Activated T-cell treated with anti-CD3 and anti-CD28 coated beads for 24 hours (primary cell): ENCODE results near the gene GRIN2C.

ENCODE experiments used
- DNase-seq: peaks from one replicate; pipeline ENCODE4 v3.0.0-alpha.2; 2020; ENCODE audit warnings: low read depth

The GRIN2C gene

DNA sequence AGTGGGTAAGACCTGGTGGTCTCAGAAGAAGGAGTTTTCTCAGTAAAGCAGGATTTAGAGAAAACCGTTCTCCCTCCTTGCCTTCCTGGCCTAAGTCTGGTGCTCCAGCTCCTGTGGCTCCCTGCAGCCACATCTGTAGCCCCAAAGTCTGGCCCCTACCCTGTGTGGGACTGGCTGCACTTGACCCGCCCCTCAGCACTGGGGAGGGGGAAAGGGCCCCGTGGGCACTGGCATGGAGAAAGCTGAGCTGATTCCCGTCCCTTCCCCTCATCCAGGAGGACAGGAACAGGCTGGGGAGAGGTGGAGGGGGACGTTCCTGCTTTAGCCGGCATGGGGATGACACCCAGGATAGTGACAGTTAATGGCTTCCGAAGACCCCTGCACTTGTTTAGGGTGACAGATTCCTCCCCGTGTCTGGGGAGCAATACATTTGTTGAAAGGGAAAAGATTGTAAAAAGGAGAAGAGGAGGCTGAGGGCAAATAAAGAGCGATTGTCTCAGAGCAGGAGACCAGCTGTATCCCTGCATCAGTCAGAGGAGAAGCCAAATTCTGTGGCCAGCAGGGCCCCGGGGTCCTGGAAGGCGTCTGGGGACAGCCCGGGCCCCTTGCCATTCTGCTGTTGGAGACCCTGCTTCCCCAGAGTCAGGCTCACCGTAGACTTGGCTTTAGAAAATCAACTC is 37.9 kb downstream of the GRIN2C start:
- DNase-seq: no peak

DNA sequence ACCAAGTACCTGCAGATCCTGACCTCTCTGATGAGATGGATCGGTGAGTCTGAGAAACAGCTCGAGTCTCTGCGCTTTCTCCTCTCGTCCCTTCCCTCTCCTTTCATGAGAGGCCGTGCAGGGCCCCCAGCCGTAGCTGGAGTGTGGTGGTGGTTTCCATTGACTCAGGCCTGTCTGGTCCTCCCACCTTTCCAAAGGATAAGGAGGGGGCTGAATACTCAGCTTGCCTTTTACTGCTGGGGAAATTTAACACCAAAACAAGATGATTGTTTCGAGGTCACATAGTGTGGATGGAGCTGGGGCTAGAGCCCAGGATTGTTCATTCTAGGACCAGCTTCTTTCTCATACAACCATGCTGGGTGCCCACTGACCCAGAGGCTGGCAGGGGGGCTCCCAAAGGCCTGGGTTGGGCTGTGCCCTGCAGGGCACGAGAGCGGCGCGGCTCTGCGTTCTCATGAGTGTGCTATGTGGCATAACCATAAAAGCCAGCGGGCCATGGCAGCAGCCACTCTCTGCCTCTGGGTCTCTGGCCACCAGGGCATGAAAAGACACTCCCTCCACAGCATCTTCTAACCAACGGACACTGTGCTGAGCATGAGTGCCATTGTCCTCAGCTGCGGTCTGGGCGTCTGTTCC is 39.8 kb downstream of the GRIN2C start:
- DNase-seq: no peak

DNA sequence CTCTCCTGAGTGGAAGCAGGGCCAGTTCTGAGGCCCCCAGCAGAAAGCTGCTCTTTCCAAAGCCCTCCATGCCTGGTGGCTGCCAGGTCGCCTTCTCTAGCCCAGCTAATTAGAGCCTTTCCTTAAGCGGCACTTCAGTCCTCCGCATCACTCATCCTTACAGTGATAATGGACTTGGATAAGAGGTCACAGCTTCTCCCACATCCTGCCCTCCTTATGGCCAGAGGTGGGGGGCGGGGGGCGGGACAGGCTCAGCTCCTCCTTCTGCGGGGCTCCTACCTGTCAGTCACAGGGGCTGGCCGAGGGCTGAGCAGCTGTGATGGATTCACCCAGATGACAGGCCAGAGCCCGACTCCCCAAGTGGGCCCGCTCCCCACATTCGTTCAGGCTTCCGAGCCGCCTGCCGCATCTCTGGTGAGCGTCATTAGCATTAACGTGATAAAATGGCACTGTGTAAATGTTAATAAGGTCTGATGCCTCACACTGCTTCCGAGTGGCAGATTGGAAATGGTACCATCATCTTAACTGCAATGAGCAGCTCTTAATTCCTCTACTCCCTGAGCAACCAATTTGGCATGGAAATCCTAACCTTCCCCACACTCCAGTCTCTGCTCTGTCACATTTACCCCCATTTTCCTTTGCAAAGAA is 41.3 kb downstream of the GRIN2C start:
- no peak for DNase-seq

DNA sequence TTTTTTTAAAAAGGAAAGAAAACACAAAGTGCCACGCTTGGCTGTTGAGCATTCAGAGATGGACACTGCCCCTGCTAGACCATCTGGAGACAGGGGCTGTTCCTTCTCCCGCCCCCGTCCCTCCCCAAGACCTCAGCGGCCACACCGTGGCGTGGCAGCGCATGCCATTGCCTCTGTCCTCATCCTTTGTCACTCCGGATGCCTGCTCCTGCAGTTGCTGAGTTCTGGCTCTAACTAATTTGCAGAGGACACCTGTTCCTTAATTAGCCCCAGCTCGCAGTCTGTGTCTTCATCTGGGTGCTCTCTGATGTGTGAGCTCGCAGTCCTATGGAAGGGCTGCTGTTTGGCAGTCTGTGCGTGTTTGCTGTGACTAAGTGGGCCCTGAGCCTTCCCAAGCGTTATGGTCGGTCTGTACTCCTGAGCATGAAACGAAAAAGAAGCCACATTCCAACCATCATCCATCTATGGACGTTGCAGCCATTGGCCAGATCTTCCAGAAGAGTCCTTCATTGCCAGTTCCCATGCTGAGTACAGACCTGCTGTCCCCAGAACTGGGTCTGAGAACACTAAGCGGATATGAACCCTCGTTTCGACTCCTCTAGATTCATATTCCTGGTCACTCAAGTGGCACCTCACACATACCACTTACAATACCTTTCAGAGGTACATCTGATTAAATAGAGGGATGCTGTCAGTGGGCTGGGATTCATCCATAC is 42.6 kb downstream of the GRIN2C start:
- DNase-seq: no peak

DNA sequence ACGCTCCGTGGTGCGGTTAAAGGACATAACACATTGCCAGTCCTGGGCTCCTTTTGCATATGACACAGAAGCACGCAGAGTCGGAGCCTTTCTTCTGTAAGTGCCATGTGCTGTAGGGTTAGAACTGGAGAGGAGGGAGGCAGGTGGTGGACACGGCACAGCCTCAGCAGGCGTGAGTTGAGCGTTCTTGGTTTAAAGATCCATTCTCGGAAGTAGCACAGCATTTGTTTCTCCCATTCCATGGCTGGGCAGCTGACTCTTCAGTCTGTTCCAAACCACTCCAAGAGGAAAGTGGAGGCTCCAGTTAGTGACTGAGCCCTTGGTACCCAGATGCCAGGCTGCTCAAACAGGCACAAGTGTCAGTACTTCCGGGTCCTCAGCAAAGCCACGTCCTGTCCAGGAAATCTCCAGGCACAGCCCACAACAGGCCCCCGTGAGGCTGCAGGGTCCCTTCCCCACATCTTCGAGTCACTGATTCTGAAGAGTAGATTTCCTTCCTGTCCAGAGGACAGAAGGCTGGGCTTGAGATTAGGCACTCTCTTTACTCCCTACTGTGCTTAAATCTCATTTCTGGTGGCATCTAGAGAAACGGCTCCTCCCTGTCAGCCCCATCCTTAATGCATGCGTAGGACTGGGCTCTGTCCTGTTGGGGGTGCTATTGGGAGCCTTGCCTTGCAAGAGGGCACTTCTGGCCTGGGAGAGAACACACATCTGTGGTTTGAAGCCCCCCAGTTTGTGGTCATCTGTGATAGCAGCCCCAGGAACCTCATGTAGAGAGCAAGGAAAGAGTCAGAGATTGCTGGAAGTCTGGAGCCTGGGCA is 43.9 kb downstream of the GRIN2C start:
- no peak for DNase-seq

DNA sequence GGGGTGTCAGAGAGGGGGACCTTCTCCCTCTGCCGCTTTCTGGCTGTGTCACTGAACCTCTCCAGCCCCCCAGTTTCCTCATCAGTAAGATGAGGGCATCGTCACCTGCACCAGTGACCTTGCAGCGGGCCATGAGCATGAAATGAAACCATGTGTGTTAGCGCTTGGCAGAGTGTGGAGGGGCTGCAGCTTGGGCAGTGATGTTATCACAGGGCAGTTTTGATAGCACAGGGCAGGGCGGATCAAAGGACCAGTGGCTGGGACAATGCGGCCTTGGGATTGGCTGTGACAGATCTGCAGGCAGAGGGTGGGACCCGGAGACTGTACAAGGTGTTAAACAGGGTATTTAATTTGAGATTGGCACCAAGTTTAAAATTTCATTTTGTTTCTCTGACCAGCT is 44.6 kb downstream of the GRIN2C start:
- no peak for DNase-seq

DNA sequence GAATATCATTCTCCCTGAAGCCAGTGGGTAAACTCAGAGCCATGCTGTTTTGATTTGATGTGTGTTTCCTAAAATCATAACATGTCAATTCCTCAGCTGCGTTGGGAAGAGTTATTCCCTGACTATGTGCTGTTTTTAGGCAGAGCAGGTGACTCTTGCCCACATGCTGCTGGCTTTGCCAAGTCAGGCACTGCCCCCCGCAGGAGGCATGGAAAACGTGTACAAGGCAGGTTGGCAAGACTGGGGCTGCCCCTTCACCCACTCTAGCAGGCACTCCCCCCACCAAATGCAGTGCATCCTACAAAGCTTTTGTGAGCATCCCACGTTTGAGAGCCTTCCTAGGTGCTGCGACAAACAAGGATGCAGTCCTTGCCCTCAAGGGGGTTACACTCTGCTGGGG is 45.2 kb downstream of the GRIN2C start:
- DNase-seq: no peak

DNA sequence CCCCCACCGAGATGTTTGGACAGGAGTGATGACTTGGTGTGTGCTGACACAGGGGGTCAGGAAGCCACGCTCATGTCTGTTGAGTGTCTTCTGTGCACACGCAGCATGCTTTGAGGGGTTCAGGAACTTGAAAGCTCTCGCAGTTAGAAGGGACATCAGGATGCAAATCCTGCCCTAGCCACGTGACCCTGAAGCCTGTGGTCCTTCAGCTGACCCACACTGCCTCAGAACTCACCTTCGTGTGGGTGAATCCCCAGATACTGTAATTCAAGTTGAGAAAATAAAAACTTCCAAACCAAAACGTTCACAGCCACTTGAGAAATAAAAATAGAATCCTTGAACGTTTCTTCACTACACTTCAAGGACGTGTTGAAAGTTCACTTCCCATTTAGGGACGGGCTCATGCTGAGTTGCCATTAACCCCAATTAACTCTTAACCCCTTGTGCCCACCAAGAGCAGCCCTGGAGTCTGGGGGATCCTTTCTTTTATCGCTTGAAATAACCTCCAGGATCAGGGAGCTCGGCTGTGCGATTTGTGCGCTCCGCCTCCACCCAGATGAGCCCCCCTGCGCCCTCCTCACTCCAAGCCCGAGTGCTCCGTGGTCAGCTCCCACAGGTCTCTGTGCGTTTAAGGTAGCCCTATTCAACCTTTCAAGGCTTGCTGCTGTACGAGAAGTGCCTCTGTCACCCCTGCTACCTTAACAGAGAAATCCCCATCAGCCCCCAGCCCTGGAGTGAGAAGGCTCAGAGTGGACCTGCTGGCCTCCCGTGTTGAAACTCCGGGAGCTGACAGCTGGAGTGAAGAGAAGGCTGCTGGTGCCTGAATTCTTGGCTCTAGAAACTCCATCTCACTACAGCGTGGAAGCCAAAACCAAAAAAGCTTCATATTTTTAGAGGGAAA is 47.3 kb downstream of the GRIN2C start:
- no peak for DNase-seq

DNA sequence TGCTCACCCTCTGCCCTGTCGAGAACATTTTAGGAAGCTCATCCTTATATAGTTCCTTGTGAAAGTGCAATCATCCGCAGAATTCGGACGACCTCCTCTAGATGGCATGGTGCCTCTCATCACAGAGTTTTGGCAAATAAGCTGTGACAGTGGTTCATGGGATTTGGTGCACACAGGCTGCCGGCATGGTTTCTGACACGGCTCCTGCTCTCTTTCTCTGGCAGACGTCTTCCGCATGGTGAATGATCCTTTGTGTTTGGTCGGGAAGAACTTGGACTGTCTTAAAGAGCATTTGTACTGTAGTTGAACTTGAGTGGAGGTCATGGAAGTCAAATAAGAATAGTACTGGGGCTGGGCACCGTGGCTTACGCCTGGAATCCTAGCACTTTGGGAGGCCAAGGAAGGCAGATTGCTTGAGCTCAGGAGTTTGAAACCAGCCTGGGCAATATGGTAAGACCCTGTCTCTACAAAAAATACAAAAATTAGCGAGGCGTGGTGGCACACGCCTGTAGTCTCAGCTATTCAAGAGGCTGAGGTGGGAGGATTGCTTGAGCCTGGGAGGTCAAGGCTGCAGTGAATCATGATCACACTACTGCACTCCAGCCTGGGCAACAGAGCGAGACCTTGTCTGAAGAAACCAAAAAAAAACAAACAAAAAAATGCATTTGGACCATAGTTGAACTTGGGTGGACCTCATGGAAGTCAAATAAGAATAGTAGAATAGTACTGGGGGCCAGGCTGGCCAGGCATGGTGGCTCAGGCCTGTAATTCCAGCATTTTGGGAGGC is 48.8 kb downstream of the GRIN2C start:
- DNase-seq: no peak

DNA sequence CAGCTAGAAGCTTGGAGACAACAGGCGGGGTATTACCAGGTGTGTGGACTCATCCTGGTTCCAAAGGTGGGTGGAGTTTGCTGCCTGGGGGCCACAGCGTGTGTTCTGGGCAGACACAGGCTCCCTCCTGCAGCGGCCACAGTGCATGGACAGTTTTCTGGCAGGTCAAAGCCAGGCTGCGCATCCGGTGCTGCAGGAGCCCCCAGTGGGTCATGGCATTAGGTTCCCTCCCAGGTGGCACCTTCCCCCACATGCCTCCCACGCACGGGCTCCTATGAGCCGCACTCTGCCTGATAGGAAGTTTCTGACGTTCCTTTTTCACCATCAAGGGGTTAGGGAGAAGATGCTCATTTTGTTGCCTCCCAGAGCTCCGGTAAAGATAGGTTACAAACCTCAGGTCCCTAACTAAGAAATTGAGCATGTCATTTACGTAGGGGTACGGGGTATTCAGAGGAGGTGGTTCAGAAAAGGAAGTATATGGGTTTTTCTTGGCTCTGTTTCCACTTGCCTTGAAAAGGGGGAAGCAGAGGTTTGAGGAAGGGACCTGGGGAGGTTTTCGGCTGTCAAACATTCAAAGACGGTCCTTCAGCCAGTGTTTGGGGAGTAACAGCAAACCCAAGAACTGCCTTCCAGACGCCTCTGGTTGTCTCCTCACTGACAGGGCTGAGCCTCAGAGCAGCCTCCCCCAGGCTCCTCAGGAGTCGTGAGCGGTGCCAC is 50.8 kb downstream of the GRIN2C start:
- no peak for DNase-seq

DNA sequence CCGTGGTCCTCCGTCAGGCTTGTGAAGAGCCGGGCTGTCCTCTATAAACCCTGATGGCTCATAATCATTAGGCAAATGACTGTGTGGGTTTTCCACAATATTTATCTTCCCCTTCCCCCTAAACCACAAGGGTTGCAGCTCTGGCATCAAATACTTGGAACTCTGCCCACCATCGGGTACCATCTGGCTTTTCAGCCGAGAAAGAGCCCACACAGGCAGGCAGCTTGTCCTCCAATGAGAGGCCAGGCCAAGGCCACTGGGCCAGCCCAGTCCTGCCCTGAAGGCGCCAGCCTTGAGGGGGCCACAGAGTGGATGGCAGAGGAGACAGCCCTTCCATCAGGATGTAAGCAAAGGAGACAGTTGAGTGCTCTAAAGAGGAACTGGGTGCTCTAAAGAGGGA is 51.8 kb downstream of the GRIN2C start:
- no peak for DNase-seq

DNA sequence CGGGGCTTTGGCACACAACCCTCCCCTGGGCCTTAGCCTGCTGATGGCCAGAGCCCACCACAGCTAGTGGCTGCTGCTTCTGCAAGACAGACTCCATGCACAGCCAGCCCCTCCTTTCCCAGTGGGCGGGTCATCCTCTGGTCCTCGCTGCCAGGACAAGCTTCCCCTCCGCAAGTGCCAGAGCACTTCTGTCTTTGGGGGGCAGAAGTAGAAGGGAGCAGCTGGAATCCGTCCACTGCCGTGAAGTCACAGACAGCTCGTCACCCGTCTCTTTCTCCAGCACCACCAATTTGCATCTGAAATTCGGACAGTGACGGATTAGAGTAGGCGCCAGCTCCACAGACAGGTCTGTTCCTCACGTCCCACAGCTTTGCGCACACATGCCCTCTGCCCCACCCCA is 52.2 kb downstream of the GRIN2C start:
- no peak for DNase-seq

DNA sequence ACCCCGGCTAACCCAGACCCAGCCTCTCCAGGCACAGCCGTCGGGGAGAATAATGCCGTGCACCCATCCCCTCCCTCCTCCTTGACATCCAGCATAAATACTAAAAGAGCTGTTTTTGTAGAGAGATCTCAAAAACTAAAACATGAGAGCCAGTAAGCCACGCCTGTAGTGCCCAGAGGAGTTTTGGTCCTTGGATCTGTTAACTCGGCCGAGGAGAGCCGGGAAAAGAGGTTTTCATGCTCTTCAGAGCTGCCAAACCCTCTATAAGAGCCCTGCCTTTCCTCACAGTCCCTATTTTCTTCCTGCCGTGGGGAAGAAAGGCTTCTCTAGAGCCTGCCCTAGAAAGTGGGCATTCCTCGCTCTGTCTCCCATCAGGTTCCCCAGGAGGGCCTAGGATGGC is 53.4 kb downstream of the GRIN2C start:
- DNase-seq: no peak

DNA sequence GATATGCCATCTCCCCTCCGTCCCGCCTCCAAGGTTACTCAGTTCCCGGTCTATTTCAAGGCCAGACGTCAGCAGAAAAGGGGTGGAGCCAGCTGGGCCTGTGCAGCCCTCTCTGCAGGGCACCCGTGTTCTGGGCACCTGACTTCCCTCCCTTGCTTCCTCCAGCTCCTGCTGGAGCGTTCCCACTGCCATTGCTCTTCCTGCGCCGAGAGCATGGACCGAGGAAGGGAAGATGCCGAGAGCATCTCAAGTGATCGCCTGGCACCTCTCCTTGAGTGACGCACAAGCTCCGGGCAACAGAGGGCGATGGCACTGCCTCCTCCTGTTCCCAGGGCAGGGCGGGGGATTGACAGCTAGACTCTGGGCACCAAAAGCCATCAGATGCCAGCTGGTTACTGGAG is 54.1 kb downstream of the GRIN2C start:
- no peak for DNase-seq

DNA sequence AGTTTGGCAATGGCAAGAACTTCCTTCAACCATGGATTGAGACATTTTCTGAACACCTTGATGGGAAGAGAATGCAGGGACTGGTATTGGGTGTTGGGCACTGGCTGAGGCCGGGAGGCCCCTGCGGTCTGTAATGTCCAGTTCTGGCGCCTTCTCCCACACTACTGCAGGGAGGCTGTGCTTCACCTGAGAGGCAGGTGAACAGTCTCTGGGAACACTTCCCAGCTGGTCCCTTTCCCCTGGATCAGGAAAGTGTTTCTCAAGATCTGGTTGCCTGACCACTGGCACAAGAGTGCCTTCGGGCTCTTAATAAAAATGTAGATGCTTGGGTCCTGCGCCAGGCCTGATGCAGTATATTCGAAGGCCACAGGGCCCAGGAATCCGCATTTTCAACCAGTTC is 55.0 kb downstream of the GRIN2C start:
- no peak for DNase-seq

DNA sequence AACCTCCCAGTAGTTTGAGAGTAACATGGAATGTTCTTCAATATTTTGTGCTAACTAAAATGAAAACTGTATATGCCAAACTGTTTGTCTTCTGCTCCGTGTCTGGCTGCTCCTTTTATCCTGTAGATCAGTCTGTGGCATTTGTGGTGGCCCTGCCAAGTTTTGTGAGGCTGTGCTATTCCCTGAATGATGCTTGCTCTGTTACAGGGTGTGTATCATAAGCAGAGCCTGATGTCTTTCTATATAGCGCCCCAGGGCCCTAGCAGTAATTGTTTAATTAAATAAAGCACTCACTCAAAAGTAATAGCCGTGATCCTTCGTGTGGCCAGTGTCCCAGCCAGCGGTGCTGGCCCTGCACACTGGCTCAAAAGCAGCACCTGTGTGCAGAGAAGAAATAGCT is 55.7 kb downstream of the GRIN2C start:
- no peak for DNase-seq

DNA sequence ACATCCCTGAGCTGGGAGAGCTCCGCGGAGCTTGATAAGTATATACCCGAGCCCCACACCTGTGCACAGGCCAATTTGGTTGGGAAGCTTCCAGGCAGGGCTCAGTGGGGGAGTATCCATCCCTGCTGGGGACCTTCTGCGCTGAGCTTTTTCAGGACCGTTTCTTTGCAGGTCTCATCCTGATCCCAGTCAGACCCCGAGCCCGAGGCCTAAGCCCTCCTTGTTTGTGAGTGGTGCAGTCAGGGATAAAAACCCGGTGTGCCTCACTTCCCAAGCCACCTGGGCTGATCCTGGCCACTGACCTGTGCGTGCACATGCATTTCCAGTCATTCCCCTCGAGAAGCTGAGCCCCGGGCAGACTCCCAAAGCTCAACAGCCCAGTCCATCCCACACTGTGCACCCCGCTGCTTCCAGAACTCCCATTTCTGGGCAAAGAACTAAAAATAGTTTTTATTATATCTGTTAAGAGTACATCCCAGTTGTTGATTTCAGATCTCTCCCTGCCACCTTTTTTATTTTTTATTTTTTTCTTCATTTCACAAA is 56.2 kb downstream of the GRIN2C start:
- no peak for DNase-seq

DNA sequence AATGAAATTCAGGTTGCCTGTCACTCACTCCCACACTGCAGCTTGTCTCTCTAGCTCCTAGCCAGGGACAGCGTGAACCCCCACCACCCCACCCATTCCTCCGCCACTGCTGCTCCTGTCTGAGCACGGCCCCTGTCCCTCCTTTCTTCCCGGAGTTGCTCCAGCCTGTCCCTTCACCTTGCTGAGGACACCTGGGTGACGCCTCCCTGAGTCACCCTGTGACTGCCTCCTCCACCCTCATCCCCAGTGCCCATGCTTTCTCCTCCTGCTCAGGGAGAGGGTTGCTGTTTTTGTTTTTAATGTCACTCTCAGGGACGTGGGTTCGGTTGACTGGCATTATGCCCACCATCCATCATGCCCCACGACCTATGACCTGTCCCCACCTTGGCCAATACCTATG is 57.8 kb downstream of the GRIN2C start:
- no peak for DNase-seq

DNA sequence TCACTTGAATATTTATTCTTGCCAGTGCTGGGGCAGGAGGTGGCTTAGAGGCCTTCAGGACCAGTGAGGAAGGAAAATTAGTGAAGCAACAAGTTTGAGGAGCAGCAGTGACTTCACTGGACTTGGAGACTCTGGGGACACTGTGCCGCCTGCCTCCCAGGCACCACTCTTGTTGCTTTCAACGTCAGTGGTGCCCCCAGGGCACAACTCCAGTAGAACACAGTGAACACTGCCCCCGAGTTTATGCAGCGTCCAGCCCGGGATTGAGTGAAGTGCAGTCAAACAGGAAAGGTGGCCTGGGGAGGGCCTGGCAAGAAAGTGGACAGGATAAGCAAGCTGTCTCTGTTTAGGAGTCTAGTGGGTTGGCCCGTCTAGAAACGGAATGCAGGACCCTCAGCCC is 59.2 kb downstream of the GRIN2C start:
- no peak for DNase-seq
